Erythroblast (primary cell): Measurements from ENCODE around the gene EXOC6B.

Experiments
- DNase-seq, 2 experiments: peaks; one replicate each; lab custom pipeline; 2025; lab: John Stamatoyannopoulos, UW
- GATA1 ChIP-seq: IDR thresholded peaks from 2 replicates; pipeline ENCODE4 v1.6.1; 2011; ENCODE audit warnings: low read depth, mild to moderate bottlenecking, control low read depth, low read length, moderate library complexity
- POLR2A ChIP-seq: IDR thresholded peaks from 2 replicates; pipeline ENCODE4 v1.6.1; 2011; ENCODE audit warnings: mild to moderate bottlenecking, low read length

EXOC6B gene

DNA sequence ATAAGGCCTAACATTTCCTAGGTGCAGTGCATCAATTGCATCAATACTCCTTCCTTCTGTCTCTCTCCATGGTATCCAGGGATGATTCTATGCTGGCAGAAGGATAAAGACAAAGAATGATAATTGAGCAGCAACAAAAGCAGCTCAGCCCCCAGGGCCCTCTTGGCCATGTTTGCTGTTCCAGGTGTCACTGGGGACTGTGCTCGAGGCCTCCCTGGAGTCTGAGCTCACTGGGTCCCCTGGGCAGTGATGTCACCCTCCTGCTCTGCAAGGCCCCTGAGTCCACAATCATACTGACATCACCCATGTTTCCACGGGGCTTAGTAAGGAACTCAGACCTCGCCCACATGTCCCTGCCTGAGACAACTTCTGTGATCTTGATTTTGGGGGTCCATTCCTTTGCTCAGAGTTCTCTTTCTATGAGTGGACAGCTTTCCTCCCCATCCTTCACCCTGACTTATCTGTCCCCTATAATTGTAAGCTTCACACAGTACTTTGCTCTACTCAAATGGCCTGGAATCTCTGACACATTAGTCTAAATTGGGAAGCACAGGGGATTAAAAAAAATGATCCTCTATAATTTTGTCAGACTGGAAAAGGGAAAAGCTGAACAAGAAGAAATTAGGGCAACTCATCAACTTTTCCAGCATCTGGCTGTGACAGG lies 15.8 kb upstream of the EXOC6B start:
- peak in 1 of 2 experiments; percentile 16 for DNase-seq
- TF ChIP-seq POLR2A = no peak
- no peak for TF ChIP-seq GATA1

DNA sequence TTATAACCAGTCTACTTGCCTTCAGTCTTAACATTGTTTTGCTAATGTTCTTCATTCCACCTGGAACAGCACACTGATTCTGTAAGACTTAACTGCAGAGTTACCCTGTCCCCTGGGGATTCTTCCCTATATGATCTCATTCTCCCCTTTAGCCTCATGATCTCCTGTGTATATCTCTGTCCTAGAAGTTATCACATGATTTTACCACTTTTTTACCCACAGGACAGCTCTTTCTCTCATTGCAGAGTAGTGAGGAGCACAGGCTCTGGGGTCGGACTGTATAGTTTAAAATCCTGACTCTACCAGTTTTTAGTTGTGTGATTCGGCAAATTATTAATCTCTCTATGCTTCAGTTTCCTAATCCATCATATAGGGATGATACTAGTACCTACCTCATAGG lies 14.2 kb upstream of the EXOC6B start:
- no peak for DNase-seq
- TF ChIP-seq POLR2A (no peak), GATA1 (no peak)

DNA sequence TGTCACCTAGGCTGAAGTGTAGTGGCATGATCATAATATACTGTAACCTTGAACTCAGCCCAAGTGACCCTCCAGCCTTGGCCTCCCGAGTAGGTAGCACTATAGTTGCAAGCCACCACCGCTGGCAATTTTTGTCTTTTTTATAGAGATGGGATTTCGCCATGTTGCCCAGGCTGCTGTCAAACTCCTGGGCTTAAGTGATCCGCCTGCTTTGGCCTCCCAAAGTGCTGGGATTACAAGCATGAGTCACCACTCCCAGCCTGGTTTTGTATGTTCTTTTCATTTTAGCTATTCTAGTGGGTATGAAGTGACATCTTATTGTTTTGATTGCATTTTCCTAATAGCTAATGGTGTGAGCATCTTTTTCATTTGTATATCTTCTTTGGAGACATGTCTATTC lies 11.3 kb upstream of the EXOC6B start:
- TF ChIP-seq GATA1 (no peak), POLR2A (no peak)

DNA sequence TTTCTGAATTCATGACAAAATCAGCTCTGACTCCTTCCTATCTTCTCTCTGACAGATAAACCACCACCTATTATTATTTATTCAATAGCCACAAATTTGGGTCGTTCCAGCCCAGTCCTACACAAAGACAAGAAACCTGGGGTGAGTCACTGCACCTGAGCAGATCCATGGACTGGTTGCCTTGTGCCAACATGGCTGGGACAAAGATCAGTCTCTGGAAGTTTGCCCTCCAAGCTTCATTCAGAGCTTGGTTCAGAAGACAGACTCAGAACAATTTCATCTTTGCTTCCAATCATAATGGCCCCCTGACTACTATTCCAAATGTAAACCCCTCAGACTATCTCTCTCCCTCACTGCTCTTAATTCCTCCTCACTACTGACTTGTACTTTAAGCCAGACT lies 9.6 kb upstream of the EXOC6B start:
- no peak for DNase-seq
- TF ChIP-seq POLR2A (no peak), GATA1 (no peak)

More for the DNA sequence above, 11.3 kb upstream of the EXOC6B start:
- no peak for DNase-seq

DNA sequence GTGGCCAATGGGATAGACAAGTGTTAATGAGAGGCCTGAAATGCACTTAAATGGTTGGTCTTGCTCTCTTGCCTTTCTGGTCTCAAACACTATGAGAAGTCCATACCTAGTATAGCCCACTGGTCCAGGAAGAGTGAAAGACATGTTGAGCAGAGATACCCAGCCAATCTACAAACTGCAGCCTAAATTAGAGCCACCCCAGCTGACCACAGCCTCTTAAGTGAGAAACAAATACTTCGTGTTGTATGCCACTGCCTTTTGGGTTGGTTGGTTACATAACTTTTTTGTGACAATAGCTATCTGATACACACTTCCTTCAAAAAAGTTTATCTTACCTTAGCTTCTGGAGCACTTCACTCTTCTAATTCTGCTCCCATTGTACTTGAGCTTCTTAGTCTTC lies 8.8 kb upstream of the EXOC6B start:
- TF ChIP-seq POLR2A = no peak
- TF ChIP-seq GATA1 = no peak
- DNase-seq = no peak

DNA sequence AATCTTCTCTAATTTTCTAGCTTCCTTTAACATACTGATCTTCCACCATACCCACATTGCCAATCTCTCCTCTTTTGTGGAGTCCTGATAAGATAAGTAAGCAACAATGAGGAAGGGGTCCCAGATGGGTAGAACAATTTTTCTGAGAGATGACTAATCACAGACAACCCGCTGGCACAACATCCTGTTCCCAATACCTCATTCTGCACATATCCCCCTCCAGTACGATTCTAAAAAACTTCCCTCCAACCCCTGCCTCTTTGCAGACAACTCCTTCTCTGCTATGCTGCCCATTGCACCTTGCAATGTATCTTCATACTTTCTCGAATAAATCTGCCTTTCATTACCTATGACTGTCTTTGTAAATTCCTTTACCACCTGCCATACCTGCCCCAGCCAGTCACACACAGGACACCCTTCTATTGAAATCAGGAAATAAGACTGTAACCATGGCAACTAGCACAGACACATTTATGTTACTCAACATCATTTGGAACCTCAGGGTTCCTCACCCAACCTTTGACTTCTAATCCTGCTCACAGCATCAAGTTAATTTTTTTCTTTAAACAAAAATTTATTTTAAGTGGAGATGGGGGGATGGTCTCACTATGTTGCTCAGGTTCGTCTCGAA lies 7.4 kb upstream of the EXOC6B start:
- DNase-seq = no peak
- no peak for TF ChIP-seq GATA1
- TF ChIP-seq POLR2A = no peak

DNA sequence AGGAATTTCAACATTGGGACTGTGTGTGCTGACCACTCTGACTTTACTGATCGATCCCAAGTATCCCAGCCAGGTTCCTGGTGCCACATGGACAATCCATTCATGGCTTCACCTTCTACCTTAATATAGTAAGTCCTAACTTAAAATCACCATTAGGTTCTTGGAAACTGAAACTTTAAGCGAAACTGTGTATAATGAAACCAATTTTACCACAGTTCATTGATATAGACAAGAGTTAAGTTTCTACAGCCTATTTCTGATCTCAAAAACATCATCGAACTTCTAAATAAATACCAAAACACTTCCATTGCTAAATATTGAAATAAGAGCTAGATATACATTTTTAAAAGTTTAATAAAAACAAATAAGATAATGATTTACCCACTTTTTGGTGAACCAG lies 4.4 kb upstream of the EXOC6B start:
- DNase-seq = no peak
- TF ChIP-seq GATA1 (no peak), POLR2A (no peak)

DNA sequence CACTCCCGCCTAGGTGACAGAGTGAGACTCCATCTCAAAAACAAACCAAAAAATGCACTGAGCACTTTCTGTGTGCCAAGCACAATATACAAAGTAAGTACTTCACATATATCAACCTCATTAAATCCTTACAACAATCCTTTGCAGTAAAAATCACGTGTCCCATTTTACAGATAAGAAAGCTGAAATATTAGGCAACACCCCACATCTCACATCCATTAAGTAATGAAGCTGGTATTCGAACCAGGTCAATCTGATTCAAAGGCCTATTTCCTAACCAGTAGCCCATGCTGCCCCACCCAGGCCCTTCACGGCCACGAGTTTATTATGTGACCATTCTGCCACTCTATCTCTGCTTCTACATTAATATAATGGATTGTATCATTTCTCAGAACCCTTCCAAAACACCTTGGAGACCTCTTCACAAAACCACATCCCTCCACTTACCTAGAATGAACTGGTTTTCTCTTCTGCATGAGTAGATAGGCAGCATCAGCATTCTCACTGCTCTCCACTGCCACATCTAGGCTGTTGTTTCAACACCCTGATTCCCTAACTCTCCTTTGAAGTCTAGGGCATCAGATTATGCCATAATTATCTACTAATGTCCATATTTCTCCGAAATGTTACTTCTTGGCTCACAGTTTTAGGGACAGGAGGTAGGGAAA lies 3.1 kb upstream of the EXOC6B start:
- no peak for DNase-seq
- TF ChIP-seq POLR2A = no peak
- no peak for TF ChIP-seq GATA1

DNA sequence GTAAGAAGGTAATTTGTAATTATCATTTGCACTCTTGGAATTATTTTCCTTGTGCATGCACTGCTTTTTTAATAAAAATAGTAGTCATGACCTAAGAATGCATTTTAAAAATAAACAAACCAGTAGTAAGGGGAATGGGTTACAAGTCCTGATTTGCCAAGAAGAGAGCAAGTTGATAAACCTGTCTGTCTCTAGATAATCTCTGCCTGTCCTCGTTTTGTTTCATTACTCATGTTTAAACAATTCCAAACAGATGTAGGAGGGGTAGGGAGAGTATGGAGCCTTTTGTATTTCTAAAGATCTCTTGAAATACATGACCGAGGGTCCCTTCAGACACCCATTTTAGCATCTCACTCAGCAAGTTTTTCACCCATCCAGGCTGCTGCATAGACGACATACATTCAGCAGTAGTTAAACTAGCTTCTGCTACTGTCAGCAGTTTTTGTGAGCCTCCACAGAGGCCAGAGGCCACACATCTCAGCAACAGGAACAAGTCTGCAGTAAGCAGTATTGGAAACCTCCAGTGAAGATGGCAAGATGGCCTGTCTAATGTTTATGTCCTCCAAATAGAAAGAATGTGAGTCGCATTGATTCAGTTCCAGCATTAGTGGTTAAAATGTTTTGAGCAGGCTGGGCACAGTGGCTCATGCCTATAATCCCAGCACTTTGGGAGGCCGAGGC lies 2.3 kb upstream of the EXOC6B start:
- DNase-seq = no peak
- TF ChIP-seq POLR2A (no peak), GATA1 (no peak)

DNA sequence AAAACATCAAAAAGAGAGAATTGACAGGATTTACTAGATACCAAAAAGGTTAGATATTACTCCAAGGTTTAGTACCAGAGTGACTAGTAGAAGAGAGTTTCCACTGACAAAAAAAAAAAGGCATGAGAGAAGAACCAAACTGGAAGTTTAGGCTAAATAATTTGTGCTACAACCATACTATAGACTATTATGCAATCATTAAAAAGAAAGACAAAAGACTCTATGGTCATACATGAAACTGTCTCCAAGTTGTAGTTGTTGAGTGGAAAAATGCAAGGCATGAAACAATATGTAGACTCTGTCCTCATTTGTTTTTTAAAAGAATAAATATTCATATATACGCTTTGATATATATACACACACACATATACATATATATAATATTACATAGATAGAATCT lies 1.7 kb upstream of the EXOC6B start:
- no peak for TF ChIP-seq GATA1
- no peak for TF ChIP-seq POLR2A
- no peak for DNase-seq

DNA sequence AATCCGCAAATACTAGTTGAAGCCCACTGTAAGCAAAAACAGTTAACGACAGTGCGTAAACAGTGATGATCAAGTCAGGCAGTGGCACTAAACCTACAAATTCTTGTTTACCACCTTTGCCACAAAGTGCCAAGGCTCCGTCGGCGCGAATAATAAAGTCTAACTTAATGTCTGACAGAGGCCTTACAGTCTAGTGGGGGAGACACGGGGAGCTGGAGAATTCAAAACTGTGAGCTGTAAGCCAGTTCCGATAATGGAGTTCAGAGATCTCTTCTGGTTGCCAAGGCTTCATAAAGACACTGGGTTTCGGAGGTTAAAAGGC lies 284 bp upstream of the EXOC6B start:
- no peak for TF ChIP-seq GATA1
- no peak for TF ChIP-seq POLR2A
- no peak for DNase-seq

DNA sequence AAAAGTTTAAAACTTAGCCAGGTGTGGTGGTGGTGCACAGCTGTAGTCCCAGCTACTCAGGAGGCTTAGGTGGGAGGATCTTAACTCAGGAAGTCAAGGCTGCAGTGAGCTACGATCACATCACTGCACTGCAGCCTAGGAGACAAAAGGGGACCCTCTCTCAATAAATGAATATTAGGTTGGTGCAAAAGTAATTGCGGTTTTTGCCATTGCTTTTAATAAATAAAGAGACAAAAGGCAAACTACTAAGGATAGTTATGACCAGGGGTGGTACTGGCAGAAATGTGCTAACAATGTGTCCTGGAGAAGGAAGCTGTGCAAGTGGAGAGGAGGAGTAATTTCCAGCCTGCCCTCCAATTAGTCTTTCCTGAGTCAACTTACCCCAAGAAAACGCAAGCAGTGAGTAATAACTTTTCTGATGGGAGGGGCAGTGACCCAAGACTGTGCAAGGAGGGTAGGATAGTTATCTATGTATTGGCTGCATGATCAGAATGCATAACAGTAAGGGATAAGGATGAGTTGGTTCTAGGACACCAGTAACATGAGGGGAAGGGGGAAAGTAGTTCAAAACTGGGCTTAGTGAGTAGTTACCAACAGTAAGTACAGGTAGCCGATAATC lies 1.5 kb downstream of the EXOC6B start:
- peak; percentile 40 to 78 for DNase-seq
- TF ChIP-seq POLR2A = no peak
- no peak for TF ChIP-seq GATA1

DNA sequence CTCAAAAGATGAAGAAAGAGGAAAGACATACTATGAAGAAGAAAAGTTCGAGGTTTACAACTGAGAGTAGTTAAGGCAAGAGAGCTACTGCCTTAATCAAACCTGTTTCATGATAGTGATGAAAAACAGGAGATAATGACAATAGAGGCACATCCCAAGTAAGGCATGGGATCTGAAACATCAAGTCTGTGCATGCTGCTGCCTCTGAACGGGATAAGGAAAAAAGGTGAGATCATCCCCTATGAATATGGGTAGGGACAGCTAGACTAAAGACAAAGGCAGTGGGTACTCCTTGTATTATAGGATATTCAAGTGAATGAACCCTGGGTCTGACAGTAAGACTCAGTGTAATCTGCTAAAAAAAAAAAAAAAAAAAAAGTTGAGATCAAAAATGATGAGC lies 3.0 kb downstream of the EXOC6B start:
- TF ChIP-seq POLR2A (no peak), GATA1 (no peak)
- DNase-seq = no peak
